K562 (cell line): ENCODE measurements around the gene ICAM1. TPM values are rescaled to one million over a fixed set of nuclear protein-coding genes. Genes with fewer than 3 reads are reported as not detected.
A peak's percentile ranks its signal among the peaks of the same experiment; 100 is the strongest.

Experiments used
- CBX8 ChIP-seq: fragments of 200-600 bp; sonication (generic); IDR thresholded peaks from 2 replicates; pipeline ENCODE4 v1.6.1; 2012; ENCODE audit warnings: borderline replicate concordance, mixed run types, low read depth, mild to moderate bottlenecking, moderate library complexity, mixed read lengths, low read length, control low read depth, inconsistent platforms; ENCODE audit not compliant: poor library complexity, severe bottlenecking; ENCODE audit errors: extremely low read depth
- MAZ ChIP-seq, 2 experiments: fragments of 450-650 bp in 1 of 2; sonication (generic) in 1 of 2; formaldehyde crosslinking; IDR thresholded peaks in 1 of 2; conservative IDR thresholded peaks in 1 of 2; 2 replicates each; pipeline versions ENCODE4 v1.4.0 to v1.5.0; 2020; ENCODE audit warnings: mild to moderate bottlenecking in 1 of 2, missing genetic modification reagents in 1 of 2
- RBFOX2 ChIP-seq: fragments of 200-400 bp; formaldehyde crosslinking; IDR thresholded peaks from 2 replicates; pipeline ENCODE4 v1.6.1; 2017; ENCODE audit warnings: low read depth, mild to moderate bottlenecking, low read length, moderate library complexity
- TEAD1 ChIP-seq, 2 experiments: fragments of 450-650 bp in 1 of 2; sonication (generic) in 1 of 2; formaldehyde crosslinking; IDR thresholded peaks; 2 replicates each; pipeline versions ENCODE4 v1.4.0 to v1.8.0; 2020 to 2022; ENCODE audit warnings: mild to moderate bottlenecking in 2 of 2, missing genetic modification reagents in 1 of 2
- TEAD4 ChIP-seq, 2 experiments: sonication (generic) in 1 of 2; formaldehyde crosslinking in 1 of 2; IDR thresholded peaks; 2 replicates each; pipeline versions ENCODE4 v1.6.1 to v1.8.0; 2012 to 2022; ENCODE audit warnings: borderline replicate concordance in 1 of 2, inconsistent platforms in 1 of 2, low read length in 1 of 2, mild to moderate bottlenecking in 1 of 2, missing genetic modification reagents in 1 of 2
- ZC3H11A ChIP-seq: IDR thresholded peaks from 2 replicates; pipeline ENCODE4 v1.6.1; 2012; ENCODE audit warnings: low read depth, low read length, improper control_type of control experiment
- polyA plus RNA-seq, 8 experiments: library from polyadenylated mRNA; depleted of rRNA in 4 of 8; stranded (reverse) in 5 of 8; unstranded in 3 of 8; fragments of >200 nt; fragmentation: Nextera tagmentation in 2 of 8; fragmentation: Illumina TruSeq in 1 of 8; extraction: Ambion mirVana in 2 of 8; extraction: Trizol in 1 of 8; gene quantifications; 2 replicates each; pipeline versions ENCODE4 v1.2.1 to v1.2.3, GENCODE V29; 2011 to 2014; ENCODE audit warnings: inconsistent platforms in 1 of 8, missing spikeins in 1 of 8
- total RNA-seq, 7 experiments: library from RNA; depleted of rRNA in 6 of 7; stranded (reverse); fragments of >200 nt in 6 of 7; fragmentation: Illumina TruSeq in 2 of 7; extraction: Trizol in 2 of 7; gene quantifications; 2 replicates each; pipeline versions ENCODE4 v1.2.1 to v1.2.3, GENCODE V29; 2011 to 2021; ENCODE audit warnings: low replicate concordance in 1 of 7
- TF ChIP-seq, protein P1 (sequence below): fragments of 450-650 bp; conservative IDR thresholded peaks from 2 replicates; pipeline ENCODE4 v1.6.1; 2016; ENCODE audit warnings: missing genetic modification characterization, low read depth, mild to moderate bottlenecking, missing compliant biosample characterization, moderate library complexity
- TF ChIP-seq, protein P2 (sequence below): fragments of 450-650 bp; IDR thresholded peaks from 2 replicates; pipeline ENCODE4 v1.7.1; 2018; ENCODE audit warnings: mild to moderate bottlenecking, low read depth; ENCODE audit not compliant: partially characterized antibody
- TF ChIP-seq, protein P3 (sequence below), 2 experiments: IDR thresholded peaks; 2 replicates each; pipeline ENCODE4 v1.6.1; 2012; ENCODE audit warnings: improper control_type of control experiment in 2 of 2, low read depth in 2 of 2, low read length in 2 of 2, borderline replicate concordance in 1 of 2
- TF ChIP-seq, protein P4 (sequence below): fragments of 450-650 bp; IDR thresholded peaks from 2 replicates; pipeline ENCODE4 v1.6.1; 2016; ENCODE audit warnings: low read depth

The ICAM1 gene
- total and polyA plus RNA-seq, 9 of the 15 experiments (the other 6 are each of a cell fraction or from before 2014, with no cell fraction given): 2.3 to 24.4 (median 13.4) TPM

DNA sequence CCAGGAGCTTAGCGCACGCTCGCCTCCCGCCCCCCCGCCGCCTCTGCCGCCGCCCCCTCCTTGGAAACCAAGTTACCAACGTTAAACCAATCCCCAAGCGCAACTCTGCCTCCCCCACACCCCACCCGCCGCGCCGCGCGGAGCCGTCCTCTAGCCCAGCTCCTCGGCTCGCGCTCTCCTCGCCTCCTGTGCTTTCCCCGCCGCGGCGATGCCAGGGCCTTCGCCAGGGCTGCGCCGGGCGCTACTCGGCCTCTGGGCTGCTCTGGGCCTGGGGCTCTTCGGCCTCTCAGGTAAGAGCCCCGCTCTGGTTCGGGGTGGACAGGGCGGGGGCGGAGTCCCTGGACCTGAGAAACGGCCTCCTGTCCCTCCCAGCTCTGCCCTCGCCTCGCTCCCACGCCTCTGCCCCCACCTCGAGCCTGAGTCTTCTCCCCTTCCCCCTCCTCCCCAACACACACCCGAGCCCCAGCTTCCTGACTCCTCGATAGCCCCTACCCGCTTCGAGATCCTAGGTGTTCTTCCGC, 19.0 kb downstream of the ICAM1 start, which contains the start of gene ICAM5 (continued):
- TF ChIP-seq RBFOX2: peak; percentile 64
- TF ChIP-seq TEAD4 (IDR thresholded peaks at IDR 0.05; ENCODE audit: low read length): peak; percentile 22; the same call in 1 of the 2 replicates
- no peak for TF ChIP-seq TEAD4 (CRISPR knock-in tag; IDR thresholded peaks at IDR 0.05; ENCODE audit: borderline replicate concordance)
- peak; percentile 86 to 93 for TF ChIP-seq MAZ (CRISPR knock-in tag; conservative IDR thresholded peaks at IDR 0.05 in 1 of 2, IDR thresholded peaks at IDR 0.05 in 1 of 2)
- TF ChIP-seq, protein P1, sequence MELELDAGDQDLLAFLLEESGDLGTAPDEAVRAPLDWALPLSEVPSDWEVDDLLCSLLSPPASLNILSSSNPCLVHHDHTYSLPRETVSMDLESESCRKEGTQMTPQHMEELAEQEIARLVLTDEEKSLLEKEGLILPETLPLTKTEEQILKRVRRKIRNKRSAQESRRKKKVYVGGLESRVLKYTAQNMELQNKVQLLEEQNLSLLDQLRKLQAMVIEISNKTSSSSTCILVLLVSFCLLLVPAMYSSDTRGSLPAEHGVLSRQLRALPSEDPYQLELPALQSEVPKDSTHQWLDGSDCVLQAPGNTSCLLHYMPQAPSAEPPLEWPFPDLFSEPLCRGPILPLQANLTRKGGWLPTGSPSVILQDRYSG (tag): no peak
- TF ChIP-seq, protein P2, sequence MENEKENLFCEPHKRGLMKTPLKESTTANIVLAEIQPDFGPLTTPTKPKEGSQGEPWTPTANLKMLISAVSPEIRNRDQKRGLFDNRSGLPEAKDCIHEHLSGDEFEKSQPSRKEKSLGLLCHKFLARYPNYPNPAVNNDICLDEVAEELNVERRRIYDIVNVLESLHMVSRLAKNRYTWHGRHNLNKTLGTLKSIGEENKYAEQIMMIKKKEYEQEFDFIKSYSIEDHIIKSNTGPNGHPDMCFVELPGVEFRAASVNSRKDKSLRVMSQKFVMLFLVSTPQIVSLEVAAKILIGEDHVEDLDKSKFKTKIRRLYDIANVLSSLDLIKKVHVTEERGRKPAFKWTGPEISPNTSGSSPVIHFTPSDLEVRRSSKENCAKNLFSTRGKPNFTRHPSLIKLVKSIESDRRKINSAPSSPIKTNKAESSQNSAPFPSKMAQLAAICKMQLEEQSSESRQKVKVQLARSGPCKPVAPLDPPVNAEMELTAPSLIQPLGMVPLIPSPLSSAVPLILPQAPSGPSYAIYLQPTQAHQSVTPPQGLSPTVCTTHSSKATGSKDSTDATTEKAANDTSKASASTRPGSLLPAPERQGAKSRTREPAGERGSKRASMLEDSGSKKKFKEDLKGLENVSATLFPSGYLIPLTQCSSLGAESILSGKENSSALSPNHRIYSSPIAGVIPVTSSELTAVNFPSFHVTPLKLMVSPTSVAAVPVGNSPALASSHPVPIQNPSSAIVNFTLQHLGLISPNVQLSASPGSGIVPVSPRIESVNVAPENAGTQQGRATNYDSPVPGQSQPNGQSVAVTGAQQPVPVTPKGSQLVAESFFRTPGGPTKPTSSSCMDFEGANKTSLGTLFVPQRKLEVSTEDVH: no peak
- TF ChIP-seq, protein P3, sequence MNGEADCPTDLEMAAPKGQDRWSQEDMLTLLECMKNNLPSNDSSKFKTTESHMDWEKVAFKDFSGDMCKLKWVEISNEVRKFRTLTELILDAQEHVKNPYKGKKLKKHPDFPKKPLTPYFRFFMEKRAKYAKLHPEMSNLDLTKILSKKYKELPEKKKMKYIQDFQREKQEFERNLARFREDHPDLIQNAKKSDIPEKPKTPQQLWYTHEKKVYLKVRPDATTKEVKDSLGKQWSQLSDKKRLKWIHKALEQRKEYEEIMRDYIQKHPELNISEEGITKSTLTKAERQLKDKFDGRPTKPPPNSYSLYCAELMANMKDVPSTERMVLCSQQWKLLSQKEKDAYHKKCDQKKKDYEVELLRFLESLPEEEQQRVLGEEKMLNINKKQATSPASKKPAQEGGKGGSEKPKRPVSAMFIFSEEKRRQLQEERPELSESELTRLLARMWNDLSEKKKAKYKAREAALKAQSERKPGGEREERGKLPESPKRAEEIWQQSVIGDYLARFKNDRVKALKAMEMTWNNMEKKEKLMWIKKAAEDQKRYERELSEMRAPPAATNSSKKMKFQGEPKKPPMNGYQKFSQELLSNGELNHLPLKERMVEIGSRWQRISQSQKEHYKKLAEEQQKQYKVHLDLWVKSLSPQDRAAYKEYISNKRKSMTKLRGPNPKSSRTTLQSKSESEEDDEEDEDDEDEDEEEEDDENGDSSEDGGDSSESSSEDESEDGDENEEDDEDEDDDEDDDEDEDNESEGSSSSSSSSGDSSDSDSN (IDR thresholded peaks at IDR 0.05; ENCODE audit: borderline replicate concordance in 1 of 2, low read depth in 2 of 2, low read length in 2 of 2): peak in 1 of 2 experiments; percentile 62; a peak in 1 of 4 replicates
- TF ChIP-seq ZC3H11A: no peak
- TF ChIP-seq CBX8: no peak
- TF ChIP-seq, protein P4, sequence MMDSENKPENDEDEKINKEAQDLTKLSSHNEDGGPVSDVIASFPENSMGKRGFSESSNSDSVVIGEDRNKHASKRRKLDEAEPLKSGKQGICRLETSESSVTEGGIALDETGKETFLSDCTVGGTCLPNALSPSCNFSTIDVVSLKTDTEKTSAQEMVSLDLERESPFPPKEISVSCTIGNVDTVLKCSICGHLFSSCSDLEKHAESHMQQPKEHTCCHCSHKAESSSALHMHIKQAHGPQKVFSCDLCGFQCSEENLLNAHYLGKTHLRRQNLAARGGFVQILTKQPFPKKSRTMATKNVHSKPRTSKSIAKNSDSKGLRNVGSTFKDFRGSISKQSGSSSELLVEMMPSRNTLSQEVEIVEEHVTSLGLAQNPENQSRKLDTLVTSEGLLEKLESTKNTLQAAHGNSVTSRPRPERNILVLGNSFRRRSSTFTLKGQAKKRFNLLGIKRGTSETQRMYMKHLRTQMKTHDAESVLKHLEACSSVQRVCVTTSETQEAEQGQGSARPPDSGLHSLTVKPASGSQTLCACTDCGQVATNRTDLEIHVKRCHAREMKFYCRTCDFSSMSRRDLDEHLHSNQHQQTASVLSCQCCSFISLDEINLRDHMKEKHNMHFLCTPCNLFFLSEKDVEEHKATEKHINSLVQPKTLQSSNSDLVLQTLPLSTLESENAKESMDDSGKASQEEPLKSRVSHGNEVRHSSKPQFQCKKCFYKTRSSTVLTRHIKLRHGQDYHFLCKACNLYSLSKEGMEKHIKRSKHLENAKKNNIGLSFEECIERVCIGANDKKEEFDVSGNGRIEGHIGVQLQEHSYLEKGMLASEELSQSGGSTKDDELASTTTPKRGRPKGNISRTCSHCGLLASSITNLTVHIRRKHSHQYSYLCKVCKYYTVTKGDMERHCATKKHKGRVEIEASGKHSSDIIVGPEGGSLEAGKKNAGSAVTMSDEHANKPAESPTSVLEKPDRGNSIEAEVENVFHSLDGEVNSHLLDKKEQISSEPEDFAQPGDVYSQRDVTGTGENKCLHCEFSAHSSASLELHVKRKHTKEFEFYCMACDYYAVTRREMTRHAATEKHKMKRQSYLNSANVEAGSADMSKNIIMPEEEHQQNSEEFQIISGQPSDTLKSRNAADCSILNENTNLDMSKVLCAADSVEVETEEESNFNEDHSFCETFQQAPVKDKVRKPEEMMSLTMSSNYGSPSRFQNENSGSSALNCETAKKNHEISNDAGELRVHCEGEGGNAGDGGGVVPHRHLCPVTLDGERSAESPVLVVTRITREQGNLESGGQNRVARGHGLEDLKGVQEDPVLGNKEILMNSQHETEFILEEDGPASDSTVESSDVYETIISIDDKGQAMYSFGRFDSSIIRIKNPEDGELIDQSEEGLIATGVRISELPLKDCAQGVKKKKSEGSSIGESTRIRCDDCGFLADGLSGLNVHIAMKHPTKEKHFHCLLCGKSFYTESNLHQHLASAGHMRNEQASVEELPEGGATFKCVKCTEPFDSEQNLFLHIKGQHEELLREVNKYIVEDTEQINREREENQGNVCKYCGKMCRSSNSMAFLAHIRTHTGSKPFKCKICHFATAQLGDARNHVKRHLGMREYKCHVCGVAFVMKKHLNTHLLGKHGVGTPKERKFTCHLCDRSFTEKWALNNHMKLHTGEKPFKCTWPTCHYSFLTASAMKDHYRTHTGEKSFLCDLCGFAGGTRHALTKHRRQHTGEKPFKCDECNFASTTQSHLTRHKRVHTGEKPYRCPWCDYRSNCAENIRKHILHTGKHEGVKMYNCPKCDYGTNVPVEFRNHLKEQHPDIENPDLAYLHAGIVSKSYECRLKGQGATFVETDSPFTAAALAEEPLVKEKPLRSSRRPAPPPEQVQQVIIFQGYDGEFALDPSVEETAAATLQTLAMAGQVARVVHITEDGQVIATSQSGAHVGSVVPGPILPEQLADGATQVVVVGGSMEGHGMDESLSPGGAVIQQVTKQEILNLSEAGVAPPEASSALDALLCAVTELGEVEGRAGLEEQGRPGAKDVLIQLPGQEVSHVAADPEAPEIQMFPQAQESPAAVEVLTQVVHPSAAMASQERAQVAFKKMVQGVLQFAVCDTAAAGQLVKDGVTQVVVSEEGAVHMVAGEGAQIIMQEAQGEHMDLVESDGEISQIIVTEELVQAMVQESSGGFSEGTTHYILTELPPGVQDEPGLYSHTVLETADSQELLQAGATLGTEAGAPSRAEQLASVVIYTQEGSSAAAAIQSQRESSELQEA: no peak
- no peak for TF ChIP-seq TEAD1 (CRISPR knock-in tag; IDR thresholded peaks at IDR 0.05)
